SHP77 treated with DMSO at 0.1 percent for 48 hours (cell line): ENCODE results near the gene RSRC1.
"Not testable (repeated sequence)": the region's sequence is repeated elsewhere in the genome, so short reads cannot be mapped to it uniquely, and the experiment has no call there.

Experiments used
- DNase-seq: peaks from one replicate; lab custom pipeline; 2025; lab: John Stamatoyannopoulos, UW

The RSRC1 gene, protein sequence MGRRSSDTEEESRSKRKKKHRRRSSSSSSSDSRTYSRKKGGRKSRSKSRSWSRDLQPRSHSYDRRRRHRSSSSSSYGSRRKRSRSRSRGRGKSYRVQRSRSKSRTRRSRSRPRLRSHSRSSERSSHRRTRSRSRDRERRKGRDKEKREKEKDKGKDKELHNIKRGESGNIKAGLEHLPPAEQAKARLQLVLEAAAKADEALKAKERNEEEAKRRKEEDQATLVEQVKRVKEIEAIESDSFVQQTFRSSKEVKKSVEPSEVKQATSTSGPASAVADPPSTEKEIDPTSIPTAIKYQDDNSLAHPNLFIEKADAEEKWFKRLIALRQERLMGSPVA

DNA sequence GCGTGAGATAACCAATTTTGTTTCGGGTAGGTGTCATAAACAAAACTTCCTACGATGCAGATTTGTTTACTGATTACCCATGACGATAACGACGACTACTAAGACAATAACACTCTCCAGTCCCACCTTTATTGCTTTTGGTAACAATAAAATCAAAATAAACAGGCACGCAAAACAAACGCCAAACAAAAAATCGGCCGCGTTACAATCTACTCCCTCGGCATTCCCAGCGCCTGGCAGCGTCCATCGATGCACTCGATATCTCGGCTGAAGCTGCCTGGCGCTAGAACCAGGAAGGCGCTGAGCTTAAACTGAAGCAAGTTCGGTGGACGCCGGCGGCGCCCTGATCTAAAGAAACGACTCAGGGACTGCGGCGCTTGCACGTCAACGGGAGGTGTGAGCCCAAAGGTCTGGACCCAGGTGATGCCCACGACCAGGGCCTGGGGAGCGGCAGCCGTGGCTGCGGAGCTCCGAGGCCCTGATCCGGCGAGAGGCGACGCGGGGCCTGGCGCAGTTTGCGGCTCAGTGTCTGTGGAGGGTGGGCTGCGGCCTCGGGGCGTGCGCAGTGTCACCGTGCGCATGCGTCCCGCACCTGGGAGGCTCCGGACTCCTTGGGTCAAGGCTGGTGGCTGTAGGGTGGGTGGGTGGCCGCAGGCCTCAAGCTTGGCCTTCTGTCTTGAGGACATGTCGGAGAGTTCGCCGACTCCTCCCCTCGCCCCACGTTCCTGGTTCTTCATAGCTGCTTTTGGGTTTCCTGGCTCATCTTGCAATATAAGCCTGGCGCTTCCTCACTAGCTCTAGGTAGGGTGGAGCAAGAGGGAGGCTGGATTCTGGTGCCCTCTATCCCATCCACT, at the start of gene RSRC1:
Gene RSRC1 (plus strand): TSS at position 286 of the 854 bp plus-strand sequence. CDS start 12,016 bp downstream, outside the sequence.
- peak; percentile 87 for DNase-seq

DNA sequence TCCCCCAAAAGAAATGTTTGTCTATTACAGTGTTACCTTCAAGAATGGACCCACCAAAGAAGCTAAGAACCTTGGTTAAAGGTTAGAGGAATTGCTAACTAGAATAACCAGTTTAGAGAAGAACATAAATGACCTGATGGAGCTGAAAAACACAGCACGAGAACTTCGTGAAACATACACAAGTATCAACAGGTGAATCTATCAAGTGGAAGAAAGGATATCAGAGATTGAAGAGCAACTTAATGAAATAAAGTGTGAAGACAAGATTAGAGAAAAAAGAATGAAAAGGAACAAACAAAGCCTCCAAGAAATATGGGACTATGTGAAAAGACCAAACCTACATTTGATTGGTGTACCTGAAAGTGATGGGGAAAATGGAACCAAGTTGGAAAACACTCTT, 44.3 kb upstream of the RSRC1 start:
- DNase-seq = not testable (repeated sequence)

DNA sequence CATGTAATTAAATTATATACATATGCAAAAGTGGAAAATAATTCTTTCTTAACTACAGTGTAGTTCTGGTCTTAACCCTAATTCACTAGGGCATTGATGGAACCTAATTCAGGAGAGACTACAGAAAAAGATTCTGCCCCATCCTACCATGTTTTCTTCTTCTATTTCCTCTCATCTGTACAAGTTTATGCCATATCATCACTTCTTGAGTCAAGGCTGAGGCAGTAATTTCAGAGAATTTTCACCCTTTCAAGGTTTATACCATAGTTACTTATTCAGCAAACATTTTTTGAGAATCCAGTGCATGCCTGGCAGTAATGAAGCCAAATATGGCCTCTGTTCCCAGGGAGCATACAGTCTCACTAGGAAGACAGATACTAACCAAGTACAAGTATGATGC, 37.1 kb upstream of the RSRC1 start:
- no peak for DNase-seq

DNA sequence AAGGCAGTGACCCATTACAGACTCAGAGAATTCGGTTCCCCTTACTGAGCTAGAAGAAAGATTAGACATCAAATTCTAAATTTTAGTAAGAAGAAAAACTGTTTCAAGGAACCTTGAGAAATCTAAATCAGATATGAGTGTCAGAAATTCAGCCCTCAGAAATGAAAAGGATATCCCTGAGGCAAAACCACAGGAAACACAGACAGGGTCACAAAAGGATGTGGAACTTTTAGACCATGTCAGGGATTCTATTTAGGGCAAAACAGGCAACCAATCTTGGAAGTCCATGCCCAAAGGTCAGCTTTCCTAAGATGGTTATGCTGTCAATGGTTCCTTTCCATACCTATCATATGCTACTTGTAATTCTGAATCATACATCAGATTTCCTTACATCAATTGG, 35.3 kb upstream of the RSRC1 start:
- no peak for DNase-seq

DNA sequence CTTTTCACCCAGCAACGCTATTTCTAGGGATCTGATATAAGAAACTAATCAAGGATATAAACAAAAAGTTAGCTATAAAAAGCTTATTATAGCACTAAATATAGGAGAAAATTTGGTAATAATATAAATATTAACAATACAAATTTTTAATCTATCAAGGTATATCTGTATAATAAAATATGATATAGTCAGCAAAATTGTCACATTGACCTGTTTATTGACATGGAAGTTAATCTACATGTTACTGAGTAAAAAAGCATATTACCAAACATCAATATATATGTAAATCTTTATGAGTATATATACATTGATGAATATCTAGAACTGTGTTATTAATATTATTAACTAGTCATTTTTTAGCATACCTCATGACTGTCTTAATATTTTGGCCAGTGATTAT, 30.3 kb upstream of the RSRC1 start:
- no peak for DNase-seq

DNA sequence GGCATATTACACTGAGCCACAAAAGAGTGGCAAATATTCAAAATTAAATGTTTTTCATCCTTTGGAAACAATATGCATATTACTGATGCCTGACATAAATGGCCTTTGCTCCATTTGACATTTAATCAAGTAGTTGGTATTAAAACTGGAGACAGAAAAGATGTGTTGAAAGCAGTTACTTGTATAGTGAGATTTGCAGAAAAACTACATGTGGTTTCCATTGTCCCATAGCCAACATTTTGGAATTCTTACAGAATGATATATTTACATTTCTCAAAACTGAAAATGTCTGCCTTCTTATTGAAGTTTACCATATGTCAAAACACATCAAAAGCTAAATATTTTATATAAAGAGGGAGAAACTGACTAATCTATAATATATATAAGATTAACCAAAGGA, 25.2 kb upstream of the RSRC1 start:
- no peak for DNase-seq

DNA sequence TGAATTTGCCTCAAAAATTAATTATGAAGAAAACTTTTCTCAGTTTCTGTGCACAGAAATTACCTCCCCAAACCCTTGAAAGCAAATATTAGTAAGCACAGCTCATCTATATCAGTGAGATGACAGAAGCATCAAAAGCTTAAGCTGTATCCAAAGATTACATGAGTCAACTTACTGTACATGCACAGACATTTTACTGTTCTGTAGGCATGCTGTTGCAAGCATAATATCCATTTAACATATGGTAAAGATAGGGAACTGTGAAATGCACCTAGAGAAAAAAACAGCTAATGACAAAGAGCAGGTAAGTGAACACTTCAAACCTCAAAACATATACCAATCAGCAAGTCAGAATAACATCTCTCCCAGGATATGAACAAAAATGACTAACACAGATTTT, 24.5 kb upstream of the RSRC1 start:
- DNase-seq = no peak

DNA sequence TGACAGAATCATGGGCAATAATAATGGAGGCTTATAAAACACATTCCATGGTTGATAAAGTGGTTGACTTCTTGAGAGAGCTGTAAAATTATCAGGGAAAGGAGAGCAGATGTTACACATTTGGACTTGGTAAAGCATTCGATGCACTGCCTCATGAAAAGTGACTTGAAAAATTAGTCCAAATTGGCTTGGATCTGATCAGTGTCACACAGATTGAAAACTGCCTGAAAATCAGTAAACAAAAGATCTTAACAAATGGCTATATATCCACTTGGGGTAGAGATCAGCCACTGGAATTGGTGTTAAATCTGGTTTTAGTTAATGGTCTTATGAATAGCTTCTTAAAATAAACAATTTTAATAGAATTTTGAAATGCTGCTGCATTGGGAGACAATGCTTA, 24.0 kb upstream of the RSRC1 start:
- no peak for DNase-seq

DNA sequence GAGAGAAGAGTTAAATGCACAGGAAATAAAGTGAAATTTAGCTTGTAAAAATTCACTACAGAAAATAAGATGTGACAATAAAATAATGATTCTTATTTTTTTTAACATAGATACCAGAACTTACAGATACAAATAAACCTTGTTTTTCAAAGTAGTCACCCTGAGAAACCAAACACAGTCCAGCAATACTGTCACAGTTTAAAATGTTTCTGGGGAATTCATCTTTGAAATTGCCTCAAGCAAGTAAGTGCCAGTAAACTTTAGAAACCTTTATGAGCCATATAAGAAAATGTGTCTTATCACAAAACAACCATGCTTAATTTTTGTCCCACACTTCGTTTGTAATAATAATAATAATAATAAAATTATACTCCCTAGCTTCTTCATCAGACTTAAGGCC, 23.5 kb upstream of the RSRC1 start:
- no peak for DNase-seq

DNA sequence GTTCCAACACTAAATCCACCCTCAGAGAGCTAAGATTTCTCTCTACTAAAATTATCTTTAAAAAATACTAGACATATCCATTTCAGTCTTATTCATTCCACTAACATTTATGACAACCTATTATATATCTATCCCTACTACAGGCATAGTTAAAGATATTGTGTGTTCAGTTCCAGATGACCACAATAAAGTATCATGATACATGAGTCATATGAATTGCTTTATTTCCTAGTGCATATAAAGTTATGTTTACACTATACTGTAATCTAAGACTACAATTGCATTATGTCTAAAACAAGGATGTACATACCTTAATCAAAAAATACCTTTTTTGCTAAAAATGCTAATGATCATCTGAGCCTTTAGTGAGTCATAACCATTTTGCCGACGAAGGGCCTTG, 23.1 kb upstream of the RSRC1 start:
- DNase-seq = no peak

DNA sequence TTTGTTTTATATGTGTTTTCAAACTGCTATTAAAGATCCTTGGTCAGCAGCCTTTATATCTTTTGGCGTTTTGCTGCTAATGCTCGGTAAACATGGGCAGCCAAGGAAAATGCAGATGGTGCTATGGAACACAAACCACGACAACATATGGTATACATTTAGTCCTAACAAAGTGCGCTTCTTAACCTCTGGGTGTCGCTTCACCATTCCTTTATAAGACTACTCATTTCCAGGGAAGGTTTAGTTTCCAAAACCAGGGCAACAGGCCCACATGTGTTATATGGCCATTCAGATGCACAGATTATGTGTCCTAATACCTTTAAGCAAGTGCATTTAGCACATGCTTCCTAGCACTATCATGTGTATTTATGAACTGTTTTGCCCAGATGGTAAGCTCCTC, 18.4 kb upstream of the RSRC1 start:
- no peak for DNase-seq

DNA sequence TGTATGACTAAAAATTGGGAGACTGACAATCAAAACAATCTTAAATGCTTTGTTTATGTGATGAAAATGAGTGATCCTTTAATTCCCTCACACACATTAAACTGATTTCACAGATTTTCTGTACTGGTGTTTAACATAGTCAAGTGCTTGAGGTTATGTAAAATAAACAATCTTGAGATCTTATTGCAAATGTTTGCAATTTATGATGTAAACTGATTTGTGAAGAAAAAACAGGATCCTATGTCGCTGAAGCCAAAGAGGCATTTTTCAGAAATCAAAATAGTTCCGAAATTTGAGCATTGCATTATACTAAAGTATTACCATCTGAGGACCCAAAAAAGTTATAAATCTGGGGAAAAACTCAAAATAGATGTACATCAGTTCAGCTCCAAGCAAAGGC, 16.4 kb upstream of the RSRC1 start:
- DNase-seq = no peak

DNA sequence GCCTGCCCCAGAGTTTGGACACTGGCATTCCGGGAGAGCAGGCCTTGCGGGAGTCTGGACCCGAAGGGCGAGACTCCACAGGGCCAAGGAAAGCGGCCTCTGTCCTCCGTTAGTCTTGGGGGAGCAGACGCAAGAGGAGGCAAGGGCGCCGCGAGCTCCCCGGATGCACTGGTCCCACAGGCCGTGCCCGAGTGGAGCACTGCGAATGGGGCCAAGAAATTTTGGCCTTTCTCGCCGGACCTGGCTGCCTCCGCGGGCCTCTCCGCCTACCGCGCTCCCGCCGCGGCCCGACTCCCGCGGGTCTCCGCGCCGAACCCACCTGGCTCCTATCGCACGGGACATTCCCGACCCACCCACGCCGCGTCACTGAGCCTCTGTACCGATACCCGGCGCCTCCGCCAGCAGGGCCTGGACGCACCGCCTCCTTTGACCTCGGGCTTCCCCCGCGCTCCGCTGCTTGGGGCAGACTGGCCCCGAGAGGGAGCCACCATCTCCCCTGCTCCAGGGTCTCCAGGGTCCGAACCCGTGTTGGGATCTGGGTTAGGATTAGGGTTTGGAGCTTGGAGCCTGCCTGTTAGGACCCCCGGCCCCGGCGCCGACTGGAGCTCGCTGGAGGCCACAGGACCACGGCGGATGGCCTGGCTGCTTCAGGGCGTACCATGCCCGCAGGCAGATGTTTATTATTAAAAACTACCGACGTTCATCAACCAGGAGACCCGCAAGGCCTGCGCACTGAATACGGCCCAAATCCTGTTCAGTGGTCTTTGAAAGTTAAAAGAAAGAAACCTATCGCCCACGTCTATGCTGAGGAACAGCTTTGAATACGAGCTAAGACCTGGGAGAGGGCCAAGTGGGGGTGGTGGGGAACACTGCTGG, 15.4 kb upstream of the RSRC1 start:
- no peak for DNase-seq

DNA sequence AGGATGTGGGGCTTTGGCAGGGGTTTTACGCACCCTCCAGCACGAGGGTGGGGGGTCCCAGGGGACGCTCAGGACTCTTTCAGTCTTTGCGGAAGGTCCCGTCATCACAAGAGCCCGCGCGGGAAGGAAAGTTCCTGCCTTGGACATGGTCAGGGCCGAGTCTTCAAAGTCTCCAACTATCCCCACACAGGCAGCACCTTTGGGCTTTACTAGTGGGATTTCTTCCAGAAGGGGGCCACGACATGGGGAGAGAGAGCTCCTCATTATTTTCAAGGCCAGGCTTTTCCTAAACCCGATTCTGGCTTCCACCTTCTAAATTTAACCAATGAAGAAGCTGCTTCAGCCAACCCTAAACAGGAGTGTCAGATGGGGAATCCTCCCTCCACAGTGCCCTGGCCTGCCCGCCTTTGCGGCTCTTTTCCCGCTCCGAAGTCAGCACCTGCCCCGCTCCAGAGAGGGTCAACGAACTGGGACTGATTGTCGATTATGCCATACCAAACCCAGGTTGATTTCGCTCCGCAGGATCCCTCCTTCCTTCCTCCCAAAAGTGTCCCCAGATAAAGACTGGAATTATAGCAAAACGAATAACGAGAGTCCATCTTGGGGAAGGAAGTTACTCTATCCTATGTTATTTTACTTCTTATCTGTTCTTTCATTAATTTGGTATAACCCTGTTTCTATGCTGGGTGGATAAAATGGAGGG, 14.6 kb upstream of the RSRC1 start:
- DNase-seq = no peak

DNA sequence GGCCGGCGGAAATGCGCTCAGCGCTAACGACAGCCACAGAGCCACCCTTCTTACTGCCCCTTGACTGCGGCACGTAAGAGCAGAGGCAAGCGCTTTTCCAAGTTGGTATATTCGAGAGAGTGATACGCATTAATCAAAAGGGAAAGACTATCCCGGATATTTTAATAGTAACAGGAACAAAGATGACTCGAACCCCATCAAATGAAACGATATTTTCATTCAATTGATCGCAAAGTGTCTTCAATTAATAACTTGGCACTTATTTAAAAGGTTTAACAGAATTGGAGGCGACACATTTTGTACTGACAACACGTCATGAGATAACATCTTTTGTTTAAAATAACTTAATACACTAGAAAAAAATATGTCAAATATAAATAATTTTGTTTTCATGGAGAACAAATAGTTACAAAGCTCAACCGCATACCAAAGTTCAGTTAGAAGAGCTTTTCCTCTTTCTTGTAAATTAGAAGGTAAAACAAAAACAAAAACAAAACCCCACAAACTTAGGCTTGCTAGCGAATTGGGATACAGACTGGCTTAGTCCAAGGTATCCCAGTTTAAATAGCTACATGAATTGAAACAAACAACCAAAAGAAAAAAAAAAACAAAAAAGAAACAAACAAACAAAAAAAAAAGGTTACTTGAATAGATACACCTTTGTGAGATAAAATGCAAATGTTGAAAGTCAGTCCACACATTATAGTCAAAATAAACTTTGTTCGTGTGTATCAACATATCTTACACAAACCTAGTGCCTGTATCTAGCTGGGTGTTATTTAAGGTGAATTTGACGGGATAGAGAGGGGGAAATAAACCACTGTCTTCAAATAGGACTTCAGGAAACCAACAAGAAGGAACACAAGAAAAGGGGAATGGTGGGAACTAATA, 13.8 kb upstream of the RSRC1 start:
- DNase-seq = no peak

DNA sequence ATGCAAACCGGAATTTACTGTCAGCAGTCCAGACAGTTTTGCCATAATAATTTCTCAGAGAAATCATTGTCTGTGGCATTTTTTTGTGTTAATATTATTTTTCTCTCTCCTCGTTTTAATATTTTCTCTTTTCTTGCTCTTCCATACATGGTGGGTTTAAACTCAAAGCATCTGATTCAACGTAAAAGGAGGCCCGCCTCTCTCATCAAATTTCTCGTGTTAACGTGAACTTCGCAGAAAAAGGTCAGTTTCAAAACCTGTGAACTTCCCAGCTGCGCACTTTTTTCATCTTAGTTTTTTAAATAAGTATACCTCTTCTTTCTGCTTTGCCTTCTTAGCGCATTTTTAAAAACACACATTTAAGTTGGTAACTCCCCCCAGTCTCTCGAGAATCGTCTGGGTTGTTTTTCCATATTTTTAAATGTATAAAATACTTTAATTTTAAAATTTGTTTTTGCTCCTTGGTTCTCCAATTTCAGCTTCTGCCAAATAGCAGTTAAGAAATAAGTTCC, 12.8 kb upstream of the RSRC1 start:
- DNase-seq = no peak

DNA sequence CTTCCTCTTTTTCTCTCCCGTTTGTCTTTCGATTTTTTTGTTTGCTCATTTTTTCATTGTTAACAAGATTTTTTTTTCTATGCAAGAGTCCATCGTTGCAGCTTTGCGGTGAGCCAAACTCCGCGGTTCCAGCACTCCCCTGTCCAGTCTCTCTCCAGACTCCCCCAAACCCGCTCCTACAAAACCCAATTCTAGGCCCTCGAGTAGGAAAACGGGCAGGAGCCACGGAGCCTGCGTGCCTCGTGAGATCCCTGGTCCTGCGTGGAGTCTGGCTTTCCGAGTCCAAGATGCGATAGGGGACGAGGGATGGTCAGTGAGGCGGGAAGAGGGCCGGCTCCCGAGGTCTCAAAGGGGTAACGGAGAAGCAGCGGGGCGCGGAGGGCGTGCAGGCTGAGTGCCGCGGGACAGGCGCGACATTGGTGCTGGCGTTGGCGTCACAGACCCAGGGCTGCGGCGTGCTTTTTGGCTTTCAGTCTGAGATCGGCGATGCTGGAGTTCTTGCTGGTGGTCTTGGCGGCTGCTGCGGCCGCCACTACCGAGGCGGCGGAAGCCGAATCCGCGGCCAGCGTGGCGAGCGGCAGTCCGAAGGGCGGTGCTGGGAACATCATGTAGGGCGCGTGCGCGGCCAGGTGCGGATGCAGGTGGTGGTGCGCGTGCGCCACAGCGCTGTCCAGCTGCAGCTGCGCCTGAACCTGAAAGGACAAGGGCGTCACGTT, 12.1 kb upstream of the RSRC1 start:
- DNase-seq = peak; percentile 80

DNA sequence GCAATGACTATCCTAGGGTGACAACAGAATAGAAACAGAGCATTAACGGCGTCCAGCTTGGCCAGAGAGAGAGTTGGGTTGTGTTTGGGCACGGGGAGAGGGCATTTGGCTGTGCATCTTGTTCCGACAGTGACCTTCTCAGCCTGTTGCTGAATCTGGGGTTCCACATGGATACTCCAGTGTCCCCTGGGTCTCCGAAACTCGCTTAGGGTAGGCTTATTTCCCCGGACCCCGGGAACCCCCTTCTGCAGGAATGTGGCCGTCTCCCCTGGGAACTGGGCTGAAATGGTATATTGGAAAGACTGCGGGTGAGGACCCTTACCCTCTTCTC, 11.6 kb upstream of the RSRC1 start:
- no peak for DNase-seq

DNA sequence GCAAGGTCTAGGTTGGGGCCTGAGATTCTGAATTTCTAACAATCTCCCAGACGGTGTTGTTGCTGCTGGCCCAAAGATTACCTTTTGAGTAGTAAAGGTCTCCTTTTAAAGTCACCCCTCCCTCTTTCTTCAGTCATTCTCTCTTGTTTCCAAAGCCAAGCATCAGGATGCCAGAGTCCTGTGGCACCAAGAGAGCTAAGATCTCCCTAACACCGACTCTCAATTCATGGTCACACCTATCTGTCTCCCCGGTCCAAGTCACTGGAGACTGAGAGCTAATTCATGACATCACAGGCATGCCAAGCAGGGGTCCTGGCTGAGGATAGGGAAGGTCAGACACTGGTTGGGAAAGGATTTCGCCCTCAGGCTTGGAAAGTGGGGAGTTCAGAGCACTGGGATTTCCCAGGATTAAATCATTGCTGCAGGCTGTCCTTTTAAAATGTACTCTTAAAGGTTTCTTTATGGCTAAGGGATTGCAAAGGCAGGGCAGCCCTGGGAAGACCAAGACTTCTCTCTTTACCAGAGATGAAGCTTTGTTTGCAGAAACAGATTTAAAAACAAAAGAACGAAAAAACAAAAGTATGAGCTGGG, 11.0 kb upstream of the RSRC1 start:
- no peak for DNase-seq

DNA sequence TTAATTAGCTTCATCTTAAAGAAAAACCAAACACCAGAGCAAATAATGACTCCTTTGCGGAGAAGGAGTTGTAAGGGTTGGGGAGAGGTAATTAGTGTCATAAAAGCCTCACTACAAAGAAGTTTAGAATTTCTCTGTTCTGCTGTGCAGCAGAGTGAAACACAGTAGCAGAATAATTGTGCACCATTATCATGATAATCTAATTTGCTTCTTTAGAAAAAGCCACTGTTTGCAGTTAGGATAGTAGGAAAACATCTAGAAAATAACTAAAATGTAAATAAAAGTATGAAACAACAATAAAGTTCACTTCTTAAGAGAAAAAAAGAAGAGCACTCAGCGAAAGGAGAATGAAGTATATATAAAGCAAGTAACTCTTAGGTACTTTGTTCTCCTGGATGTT, 9.2 kb upstream of the RSRC1 start:
- DNase-seq = no peak
